SK-N-SH treated with all-trans-retinoic acid at 6 μM for 48 hours (cell line): ENCODE results near the gene SPATA18.
"Not testable (repeated sequence)": the region's sequence is repeated elsewhere in the genome, so short reads cannot be mapped to it uniquely, and the experiment has no call there.

ENCODE experiments used
- ATAC-seq: fragments of 200-7000 bp; cut with Tn5 transposase; 3 replicates; pipeline ENCODE4 v1.9.1; 2020; ENCODE audit warnings: mild to moderate bottlenecking, moderate library complexity
- ARNTL ChIP-seq: fragments of 450-650 bp; formaldehyde crosslinking; IDR thresholded peaks from 2 replicates; pipeline ENCODE4 v1.5.0; 2020; ENCODE audit warnings: low read depth, mild to moderate bottlenecking, moderate library complexity, borderline replicate concordance
- BACH2 ChIP-seq: fragments of 250-450 bp; sonication (Bioruptor Pico); IDR thresholded peaks from 2 replicates; pipeline ENCODE4 v1.9.0; 2021; ENCODE audit warnings: mild to moderate bottlenecking, borderline replicate concordance
- CSDC2 ChIP-seq: fragments of 250-450 bp; sonication (Bioruptor Pico); IDR thresholded peaks from 2 replicates; pipeline ENCODE4 v1.5.0; 2020; ENCODE audit warnings: mild to moderate bottlenecking, moderate library complexity
- ESRRG ChIP-seq: fragments of 250-450 bp; sonication (Bioruptor Pico); IDR thresholded peaks from 2 replicates; pipeline ENCODE4 v1.6.1; 2021; ENCODE audit warnings: mild to moderate bottlenecking
- GLIS3 ChIP-seq: fragments of 250-450 bp; sonication (Bioruptor Pico); IDR thresholded peaks from 2 replicates; pipeline ENCODE4 v1.5.0; 2020; ENCODE audit warnings: mild to moderate bottlenecking, moderate library complexity
- ISL1 ChIP-seq: fragments of 250-450 bp; sonication (Bioruptor Pico); IDR thresholded peaks from 2 replicates; pipeline ENCODE4 v2.1.2; 2022; ENCODE audit warnings: mild to moderate bottlenecking, moderate library complexity
- OSR1 ChIP-seq: fragments of 250-450 bp; sonication (Bioruptor Pico); IDR thresholded peaks from 2 replicates; pipeline ENCODE4 v1.8.0; 2022; ENCODE audit warnings: moderate library complexity, mild to moderate bottlenecking, inconsistent platforms
- PPARA ChIP-seq: fragments of 250-450 bp; sonication (Bioruptor Pico); IDR thresholded peaks from 2 replicates; pipeline ENCODE4 v1.5.0; 2020; ENCODE audit warnings: mild to moderate bottlenecking, borderline replicate concordance
- RARB ChIP-seq: fragments of 250-450 bp; sonication (Bioruptor Pico); IDR thresholded peaks from 2 replicates; pipeline ENCODE4 v1.8.0; 2021; ENCODE audit warnings: mild to moderate bottlenecking, moderate library complexity
- SNAI2 ChIP-seq: fragments of 250-450 bp; sonication (Bioruptor Pico); IDR thresholded peaks from 2 replicates; pipeline ENCODE4 v1.5.0; 2020; ENCODE audit warnings: mild to moderate bottlenecking, moderate library complexity
- TCF4 ChIP-seq: fragments of 250-450 bp; sonication (Bioruptor Pico); IDR thresholded peaks from 2 replicates; pipeline ENCODE4 v1.8.0; 2021; ENCODE audit warnings: mild to moderate bottlenecking, moderate library complexity, borderline replicate concordance
- TOX ChIP-seq: fragments of 250-450 bp; sonication (Bioruptor Pico); IDR thresholded peaks from 2 replicates; pipeline ENCODE4 v1.8.0; 2021; ENCODE audit warnings: mild to moderate bottlenecking, moderate library complexity, borderline replicate concordance
- ZC3H10 ChIP-seq: fragments of 250-450 bp; sonication (Bioruptor Pico); IDR thresholded peaks from 2 replicates; pipeline ENCODE4 v1.5.1; 2021; ENCODE audit warnings: mild to moderate bottlenecking, moderate library complexity
- ZFP3 ChIP-seq: fragments of 250-450 bp; sonication (Bioruptor Pico); IDR thresholded peaks from 2 replicates; pipeline ENCODE4 v1.5.0; 2020; ENCODE audit warnings: mild to moderate bottlenecking, moderate library complexity
- ZFP30 ChIP-seq: fragments of 450-650 bp; formaldehyde crosslinking; IDR thresholded peaks from 2 replicates; pipeline ENCODE4 v1.5.0; 2022; ENCODE audit warnings: mild to moderate bottlenecking, moderate library complexity
- ZNF565 ChIP-seq: fragments of 450-650 bp; formaldehyde crosslinking; conservative IDR thresholded peaks from 2 replicates; pipeline ENCODE4 v1.5.0; 2020; ENCODE audit warnings: low read depth, mild to moderate bottlenecking, moderate library complexity
- TF ChIP-seq, protein P1 (sequence below): fragments of 250-450 bp; sonication (Bioruptor Pico); IDR thresholded peaks from 2 replicates; pipeline ENCODE4 v1.5.1; 2020; ENCODE audit warnings: low read depth, mild to moderate bottlenecking, moderate library complexity
- TF ChIP-seq, protein P2 (sequence below): fragments of 250-450 bp; sonication (Bioruptor Pico); IDR thresholded peaks from 2 replicates; pipeline ENCODE4 v1.5.1; 2021; ENCODE audit warnings: mild to moderate bottlenecking, moderate library complexity
- TF ChIP-seq, protein P3 (sequence below): fragments of 250-450 bp; sonication (Bioruptor Pico); IDR thresholded peaks from 2 replicates; pipeline ENCODE4 v1.8.0; 2021; ENCODE audit warnings: low read depth, mild to moderate bottlenecking, moderate library complexity, borderline replicate concordance
- TF ChIP-seq, protein P4 (sequence below): fragments of 250-450 bp; sonication (Bioruptor Pico); IDR thresholded peaks from 2 replicates; pipeline ENCODE4 v1.8.0; 2020; ENCODE audit warnings: mild to moderate bottlenecking, moderate library complexity, borderline replicate concordance
- TF ChIP-seq, protein P5 (sequence below): fragments of 250-450 bp; sonication (Bioruptor Pico); IDR thresholded peaks from 2 replicates; pipeline ENCODE4 v1.5.0; 2020; ENCODE audit warnings: mild to moderate bottlenecking, moderate library complexity

The SPATA18 gene

DNA sequence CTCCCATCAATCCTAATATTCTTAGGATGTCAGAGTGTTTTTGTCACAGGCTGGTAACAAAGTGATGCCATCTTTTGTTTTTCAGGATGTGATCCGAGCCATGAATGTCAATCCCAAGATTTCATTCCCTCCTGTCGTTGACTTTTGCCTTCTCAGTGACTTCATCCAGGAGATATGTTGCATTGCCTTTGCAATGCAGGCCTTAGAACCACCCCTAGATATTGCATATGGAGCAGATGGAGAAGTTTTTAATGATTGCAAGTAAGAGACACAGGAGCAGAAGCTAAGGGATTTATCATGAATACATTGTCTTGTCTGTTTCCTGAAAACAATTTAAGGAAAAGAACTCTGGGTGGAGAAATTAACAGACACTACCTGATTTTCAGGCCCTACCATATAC is 28.6 kb downstream of the SPATA18 start:
- TF ChIP-seq ARNTL (CRISPR knock-in tag) (no peak), ZFP30 (CRISPR knock-in tag) (no peak), BACH2 (CRISPR knock-in tag) (no peak), ZFP3 (CRISPR knock-in tag) (no peak)
- no peak for ATAC-seq

DNA sequence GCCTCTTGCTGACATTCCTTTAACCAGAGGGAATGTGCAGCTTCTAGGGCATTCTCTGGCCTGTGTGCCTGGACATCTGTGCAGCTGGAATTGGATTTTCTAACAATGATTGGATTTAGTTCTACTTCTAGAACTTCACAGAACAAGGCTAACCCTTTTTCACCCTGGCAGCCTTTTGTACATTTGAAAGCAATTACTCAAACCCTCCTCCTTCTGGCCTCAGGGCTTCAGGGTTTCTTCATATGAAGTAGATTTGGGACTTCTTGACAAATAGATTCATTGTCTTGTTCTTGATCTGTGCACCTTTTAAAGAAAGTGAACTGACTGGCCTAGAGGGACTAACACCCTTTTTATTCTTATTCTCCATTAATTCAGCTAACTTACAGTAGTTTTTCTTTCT is 30.1 kb downstream of the SPATA18 start:
- ATAC-seq = no peak
- TF ChIP-seq SNAI2 (CRISPR knock-in tag) = no peak
- no peak for TF ChIP-seq ARNTL (CRISPR knock-in tag)
- no peak for TF ChIP-seq ESRRG (CRISPR knock-in tag)
- no peak for TF ChIP-seq ZC3H10 (CRISPR knock-in tag)
- TF ChIP-seq GLIS3 (CRISPR knock-in tag) = no peak
- TF ChIP-seq OSR1 (CRISPR knock-in tag) = no peak
- TF ChIP-seq, protein P1, sequence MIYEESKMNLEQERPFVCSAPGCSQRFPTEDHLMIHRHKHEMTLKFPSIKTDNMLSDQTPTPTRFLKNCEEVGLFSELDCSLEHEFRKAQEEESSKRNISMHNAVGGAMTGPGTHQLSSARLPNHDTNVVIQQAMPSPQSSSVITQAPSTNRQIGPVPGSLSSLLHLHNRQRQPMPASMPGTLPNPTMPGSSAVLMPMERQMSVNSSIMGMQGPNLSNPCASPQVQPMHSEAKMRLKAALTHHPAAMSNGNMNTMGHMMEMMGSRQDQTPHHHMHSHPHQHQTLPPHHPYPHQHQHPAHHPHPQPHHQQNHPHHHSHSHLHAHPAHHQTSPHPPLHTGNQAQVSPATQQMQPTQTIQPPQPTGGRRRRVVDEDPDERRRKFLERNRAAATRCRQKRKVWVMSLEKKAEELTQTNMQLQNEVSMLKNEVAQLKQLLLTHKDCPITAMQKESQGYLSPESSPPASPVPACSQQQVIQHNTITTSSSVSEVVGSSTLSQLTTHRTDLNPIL (CRISPR knock-in tag) = no peak
- TF ChIP-seq, protein P2, sequence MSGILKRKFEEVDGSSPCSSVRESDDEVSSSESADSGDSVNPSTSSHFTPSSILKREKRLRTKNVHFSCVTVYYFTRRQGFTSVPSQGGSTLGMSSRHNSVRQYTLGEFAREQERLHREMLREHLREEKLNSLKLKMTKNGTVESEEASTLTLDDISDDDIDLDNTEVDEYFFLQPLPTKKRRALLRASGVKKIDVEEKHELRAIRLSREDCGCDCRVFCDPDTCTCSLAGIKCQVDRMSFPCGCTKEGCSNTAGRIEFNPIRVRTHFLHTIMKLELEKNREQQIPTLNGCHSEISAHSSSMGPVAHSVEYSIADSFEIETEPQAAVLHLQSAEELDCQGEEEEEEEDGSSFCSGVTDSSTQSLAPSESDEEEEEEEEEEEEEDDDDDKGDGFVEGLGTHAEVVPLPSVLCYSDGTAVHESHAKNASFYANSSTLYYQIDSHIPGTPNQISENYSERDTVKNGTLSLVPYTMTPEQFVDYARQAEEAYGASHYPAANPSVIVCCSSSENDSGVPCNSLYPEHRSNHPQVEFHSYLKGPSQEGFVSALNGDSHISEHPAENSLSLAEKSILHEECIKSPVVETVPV (CRISPR knock-in tag) = no peak
- TF ChIP-seq TCF4 (CRISPR knock-in tag) = no peak

DNA sequence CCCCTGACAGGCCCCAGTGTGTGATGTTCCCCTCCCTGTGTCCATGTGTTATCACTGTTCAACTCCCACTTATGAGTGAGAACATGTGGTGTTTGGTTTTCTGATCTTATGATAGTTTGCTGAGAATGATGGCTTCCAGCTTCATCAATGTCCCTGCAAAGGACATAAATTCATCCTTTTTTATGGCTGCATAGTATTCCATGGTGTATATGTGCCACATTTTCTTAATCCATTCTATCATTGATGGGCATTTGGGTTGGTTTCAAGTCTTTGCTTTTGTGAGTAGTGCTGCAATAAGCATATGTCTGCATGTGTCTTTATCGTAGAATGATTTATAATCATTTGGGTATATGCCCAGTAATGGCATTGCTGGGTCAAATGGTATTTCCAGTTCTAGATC is 35.3 kb downstream of the SPATA18 start:
- ATAC-seq = not testable (repeated sequence)

DNA sequence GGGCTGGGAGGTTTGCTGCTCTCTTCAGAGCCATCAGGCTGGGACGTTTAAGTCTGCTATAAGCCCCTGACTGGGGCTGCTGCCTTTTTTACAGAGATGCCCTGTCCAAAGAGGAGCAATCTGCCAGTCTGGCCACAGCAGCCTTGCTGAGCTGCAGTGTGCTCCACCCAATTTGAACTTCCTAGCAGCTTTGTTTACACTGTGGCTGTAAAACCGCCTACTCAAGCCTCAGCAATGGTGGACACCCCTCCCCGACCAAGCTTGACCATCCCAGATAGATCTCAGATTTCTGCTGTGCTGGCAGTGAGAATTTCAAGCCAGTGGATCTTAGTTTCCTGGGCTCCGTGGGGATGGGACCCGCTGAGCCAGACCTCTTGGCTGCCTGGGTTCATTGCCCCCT is 40.7 kb downstream of the SPATA18 start:
- ATAC-seq = no peak
- TF ChIP-seq, protein P3, sequence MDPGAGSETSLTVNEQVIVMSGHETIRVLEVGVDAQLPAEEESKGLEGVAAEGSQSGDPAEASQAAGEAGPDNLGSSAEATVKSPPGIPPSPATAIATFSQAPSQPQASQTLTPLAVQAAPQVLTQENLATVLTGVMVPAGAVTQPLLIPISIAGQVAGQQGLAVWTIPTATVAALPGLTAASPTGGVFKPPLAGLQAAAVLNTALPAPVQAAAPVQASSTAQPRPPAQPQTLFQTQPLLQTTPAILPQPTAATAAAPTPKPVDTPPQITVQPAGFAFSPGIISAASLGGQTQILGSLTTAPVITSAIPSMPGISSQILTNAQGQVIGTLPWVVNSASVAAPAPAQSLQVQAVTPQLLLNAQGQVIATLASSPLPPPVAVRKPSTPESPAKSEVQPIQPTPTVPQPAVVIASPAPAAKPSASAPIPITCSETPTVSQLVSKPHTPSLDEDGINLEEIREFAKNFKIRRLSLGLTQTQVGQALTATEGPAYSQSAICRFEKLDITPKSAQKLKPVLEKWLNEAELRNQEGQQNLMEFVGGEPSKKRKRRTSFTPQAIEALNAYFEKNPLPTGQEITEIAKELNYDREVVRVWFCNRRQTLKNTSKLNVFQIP (CRISPR knock-in tag) = no peak
- TF ChIP-seq, protein P2 (CRISPR knock-in tag) = no peak
- no peak for TF ChIP-seq BACH2 (CRISPR knock-in tag)
- TF ChIP-seq SNAI2 (CRISPR knock-in tag) = no peak
- no peak for TF ChIP-seq PPARA (CRISPR knock-in tag)
- no peak for TF ChIP-seq TOX (CRISPR knock-in tag)
- TF ChIP-seq, protein P4, sequence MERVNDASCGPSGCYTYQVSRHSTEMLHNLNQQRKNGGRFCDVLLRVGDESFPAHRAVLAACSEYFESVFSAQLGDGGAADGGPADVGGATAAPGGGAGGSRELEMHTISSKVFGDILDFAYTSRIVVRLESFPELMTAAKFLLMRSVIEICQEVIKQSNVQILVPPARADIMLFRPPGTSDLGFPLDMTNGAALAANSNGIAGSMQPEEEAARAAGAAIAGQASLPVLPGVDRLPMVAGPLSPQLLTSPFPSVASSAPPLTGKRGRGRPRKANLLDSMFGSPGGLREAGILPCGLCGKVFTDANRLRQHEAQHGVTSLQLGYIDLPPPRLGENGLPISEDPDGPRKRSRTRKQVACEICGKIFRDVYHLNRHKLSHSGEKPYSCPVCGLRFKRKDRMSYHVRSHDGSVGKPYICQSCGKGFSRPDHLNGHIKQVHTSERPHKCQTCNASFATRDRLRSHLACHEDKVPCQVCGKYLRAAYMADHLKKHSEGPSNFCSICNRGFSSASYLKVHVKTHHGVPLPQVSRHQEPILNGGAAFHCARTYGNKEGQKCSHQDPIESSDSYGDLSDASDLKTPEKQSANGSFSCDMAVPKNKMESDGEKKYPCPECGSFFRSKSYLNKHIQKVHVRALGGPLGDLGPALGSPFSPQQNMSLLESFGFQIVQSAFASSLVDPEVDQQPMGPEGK (CRISPR knock-in tag) = no peak
- TF ChIP-seq ZC3H10 (CRISPR knock-in tag) = no peak
- TF ChIP-seq, protein P5, sequence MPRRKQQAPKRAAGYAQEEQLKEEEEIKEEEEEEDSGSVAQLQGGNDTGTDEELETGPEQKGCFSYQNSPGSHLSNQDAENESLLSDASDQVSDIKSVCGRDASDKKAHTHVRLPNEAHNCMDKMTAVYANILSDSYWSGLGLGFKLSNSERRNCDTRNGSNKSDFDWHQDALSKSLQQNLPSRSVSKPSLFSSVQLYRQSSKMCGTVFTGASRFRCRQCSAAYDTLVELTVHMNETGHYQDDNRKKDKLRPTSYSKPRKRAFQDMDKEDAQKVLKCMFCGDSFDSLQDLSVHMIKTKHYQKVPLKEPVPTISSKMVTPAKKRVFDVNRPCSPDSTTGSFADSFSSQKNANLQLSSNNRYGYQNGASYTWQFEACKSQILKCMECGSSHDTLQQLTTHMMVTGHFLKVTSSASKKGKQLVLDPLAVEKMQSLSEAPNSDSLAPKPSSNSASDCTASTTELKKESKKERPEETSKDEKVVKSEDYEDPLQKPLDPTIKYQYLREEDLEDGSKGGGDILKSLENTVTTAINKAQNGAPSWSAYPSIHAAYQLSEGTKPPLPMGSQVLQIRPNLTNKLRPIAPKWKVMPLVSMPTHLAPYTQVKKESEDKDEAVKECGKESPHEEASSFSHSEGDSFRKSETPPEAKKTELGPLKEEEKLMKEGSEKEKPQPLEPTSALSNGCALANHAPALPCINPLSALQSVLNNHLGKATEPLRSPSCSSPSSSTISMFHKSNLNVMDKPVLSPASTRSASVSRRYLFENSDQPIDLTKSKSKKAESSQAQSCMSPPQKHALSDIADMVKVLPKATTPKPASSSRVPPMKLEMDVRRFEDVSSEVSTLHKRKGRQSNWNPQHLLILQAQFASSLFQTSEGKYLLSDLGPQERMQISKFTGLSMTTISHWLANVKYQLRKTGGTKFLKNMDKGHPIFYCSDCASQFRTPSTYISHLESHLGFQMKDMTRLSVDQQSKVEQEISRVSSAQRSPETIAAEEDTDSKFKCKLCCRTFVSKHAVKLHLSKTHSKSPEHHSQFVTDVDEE = no peak
- TF ChIP-seq GLIS3 (CRISPR knock-in tag) = no peak
- no peak for TF ChIP-seq CSDC2 (CRISPR knock-in tag)
- no peak for TF ChIP-seq ZNF565
- no peak for TF ChIP-seq ISL1
- TF ChIP-seq ESRRG (CRISPR knock-in tag) = no peak
- no peak for TF ChIP-seq OSR1 (CRISPR knock-in tag)
- TF ChIP-seq RARB = no peak
- no peak for TF ChIP-seq ARNTL (CRISPR knock-in tag)
- TF ChIP-seq ZFP3 (CRISPR knock-in tag) = no peak
